Measurements from ENCODE around the gene ADISSP. TPM values are rescaled to one million over a fixed set of nuclear protein-coding genes. Genes with fewer than 3 reads are reported as not detected.

The ADISSP gene
- total and polyA plus RNA-seq, 2 experiments from 2014 or later = 86.6 to 126 TPM

DNA sequence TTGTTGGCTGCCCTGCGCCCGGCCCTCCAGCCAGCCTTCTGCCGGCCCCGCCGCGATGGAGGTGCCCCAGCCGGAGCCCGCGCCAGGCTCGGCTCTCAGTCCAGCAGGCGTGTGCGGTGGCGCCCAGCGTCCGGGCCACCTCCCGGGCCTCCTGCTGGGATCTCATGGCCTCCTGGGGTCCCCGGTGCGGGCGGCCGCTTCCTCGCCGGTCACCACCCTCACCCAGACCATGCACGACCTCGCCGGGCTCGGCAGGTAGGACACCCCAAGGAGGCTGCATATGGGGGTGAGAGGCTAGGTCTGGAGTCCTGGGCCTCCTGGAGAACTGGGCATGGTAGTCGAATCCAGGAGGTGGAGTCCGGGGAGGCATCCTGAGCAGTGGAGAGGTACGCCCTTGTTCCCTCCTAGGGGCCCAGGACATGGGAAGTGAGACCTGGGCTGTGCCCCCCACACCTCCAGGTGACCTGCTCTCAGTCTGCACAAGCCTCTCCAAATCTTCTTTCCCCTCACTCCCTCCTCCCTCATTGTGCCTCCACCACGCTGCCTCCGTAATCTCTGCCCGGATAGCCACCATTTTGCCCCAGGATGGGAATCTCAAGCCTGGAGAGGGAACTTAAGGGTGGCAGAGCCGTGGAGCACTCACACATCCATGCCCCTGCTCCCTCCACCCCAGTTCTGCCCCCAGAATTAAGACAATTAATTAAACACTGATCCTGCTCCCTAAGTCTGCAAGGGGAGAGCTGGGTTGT lies 29.1 kb upstream of the ADISSP start:
- no peak for DNase-seq (ENCODE audit: low spot score)
- TF ChIP-seq ZNF114 (CRISPR knock-in tag; IDR thresholded peaks at IDR 0.05) (no peak), CREB1 (CRISPR knock-in tag; IDR thresholded peaks at IDR 0.05; ENCODE audit: low read depth) (no peak), ZNF331 (CRISPR knock-in tag; IDR thresholded peaks at IDR 0.05; ENCODE audit: low read depth) (no peak), POLR2AphosphoS5 (IDR thresholded peaks at IDR 0.05; ENCODE audit: low read depth) (no peak), NANOG (IDR thresholded peaks at IDR 0.05; ENCODE audit: borderline replicate concordance) (no peak), EZH2phosphoT487 (IDR thresholded peaks at IDR 0.05; ENCODE audit: unreplicated experiment) (no peak), CTCF (conservative IDR thresholded peaks at IDR 0.05; ENCODE audit: low read depth in 2 of 2) (no peak), REST (IDR thresholded peaks at IDR 0.05; ENCODE audit: unreplicated experiment) (no peak), JUNB (IDR thresholded peaks at IDR 0.05; ENCODE audit: unreplicated experiment) (no peak), STAT1 (IDR thresholded peaks at IDR 0.05; ENCODE audit: unreplicated experiment) (no peak), EZH2 (IDR thresholded peaks at IDR 0.05; ENCODE audit: low read depth, unreplicated experiment) (no peak)
- TF ChIP-seq, protein P1, sequence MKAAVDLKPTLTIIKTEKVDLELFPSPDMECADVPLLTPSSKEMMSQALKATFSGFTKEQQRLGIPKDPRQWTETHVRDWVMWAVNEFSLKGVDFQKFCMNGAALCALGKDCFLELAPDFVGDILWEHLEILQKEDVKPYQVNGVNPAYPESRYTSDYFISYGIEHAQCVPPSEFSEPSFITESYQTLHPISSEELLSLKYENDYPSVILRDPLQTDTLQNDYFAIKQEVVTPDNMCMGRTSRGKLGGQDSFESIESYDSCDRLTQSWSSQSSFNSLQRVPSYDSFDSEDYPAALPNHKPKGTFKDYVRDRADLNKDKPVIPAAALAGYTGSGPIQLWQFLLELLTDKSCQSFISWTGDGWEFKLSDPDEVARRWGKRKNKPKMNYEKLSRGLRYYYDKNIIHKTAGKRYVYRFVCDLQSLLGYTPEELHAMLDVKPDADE (IDR thresholded peaks at IDR 0.05) = no peak
- TF ChIP-seq, protein P2, sequence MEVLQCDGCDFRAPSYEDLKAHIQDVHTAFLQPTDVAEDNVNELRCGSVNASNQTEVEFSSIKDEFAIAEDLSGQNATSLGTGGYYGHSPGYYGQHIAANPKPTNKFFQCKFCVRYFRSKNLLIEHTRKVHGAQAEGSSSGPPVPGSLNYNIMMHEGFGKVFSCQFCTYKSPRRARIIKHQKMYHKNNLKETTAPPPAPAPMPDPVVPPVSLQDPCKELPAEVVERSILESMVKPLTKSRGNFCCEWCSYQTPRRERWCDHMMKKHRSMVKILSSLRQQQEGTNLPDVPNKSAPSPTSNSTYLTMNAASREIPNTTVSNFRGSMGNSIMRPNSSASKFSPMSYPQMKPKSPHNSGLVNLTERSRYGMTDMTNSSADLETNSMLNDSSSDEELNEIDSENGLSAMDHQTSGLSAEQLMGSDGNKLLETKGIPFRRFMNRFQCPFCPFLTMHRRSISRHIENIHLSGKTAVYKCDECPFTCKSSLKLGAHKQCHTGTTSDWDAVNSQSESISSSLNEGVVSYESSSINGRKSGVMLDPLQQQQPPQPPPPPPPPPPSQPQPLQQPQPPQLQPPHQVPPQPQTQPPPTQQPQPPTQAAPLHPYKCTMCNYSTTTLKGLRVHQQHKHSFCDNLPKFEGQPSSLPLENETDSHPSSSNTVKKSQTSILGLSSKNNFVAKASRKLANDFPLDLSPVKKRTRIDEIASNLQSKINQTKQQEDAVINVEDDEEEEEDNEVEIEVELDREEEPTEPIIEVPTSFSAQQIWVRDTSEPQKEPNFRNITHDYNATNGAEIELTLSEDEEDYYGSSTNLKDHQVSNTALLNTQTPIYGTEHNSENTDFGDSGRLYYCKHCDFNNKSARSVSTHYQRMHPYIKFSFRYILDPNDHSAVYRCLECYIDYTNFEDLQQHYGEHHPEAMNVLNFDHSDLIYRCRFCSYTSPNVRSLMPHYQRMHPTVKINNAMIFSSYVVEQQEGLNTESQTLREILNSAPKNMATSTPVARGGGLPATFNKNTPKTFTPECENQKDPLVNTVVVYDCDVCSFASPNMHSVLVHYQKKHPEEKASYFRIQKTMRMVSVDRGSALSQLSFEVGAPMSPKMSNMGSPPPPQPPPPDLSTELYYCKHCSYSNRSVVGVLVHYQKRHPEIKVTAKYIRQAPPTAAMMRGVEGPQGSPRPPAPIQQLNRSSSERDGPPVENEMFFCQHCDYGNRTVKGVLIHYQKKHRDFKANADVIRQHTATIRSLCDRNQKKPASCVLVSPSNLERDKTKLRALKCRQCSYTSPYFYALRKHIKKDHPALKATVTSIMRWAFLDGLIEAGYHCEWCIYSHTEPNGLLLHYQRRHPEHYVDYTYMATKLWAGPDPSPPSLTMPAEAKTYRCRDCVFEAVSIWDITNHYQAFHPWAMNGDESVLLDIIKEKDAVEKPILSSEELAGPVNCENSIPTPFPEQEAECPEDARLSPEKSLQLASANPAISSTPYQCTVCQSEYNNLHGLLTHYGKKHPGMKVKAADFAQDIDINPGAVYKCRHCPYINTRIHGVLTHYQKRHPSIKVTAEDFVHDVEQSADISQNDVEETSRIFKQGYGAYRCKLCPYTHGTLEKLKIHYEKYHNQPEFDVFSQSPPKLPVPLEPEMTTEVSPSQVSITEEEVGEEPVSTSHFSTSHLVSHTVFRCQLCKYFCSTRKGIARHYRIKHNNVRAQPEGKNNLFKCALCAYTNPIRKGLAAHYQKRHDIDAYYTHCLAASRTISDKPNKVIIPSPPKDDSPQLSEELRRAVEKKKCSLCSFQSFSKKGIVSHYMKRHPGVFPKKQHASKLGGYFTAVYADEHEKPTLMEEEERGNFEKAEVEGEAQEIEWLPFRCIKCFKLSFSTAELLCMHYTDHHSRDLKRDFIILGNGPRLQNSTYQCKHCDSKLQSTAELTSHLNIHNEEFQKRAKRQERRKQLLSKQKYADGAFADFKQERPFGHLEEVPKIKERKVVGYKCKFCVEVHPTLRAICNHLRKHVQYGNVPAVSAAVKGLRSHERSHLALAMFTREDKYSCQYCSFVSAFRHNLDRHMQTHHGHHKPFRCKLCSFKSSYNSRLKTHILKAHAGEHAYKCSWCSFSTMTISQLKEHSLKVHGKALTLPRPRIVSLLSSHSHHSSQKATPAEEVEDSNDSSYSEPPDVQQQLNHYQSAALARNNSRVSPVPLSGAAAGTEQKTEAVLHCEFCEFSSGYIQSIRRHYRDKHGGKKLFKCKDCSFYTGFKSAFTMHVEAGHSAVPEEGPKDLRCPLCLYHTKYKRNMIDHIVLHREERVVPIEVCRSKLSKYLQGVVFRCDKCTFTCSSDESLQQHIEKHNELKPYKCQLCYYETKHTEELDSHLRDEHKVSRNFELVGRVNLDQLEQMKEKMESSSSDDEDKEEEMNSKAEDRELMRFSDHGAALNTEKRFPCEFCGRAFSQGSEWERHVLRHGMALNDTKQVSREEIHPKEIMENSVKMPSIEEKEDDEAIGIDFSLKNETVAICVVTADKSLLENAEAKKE (CRISPR knock-in tag; IDR thresholded peaks at IDR 0.05) = no peak
- Mint-ChIP-seq H3K4me1 (peaks cover 46% of the 10 kb centered on the region), H3K9me3 (no peaks in the 10 kb centered on the region), H3K27ac (no peak overlapping the region), H3K4me3 (peak overlapping the region; percentile 76), H3K27me3 (ENCODE audit: insufficient read depth, low read depth, poor library complexity) (peaks cover 29% of the 10 kb centered on the region), H3K36me3 (ENCODE audit: low read depth) (peaks cover 16% of the 10 kb centered on the region; the same call in 2 of the 3 replicates)
- Histone ChIP-seq H3K27ac (ENCODE audit: low read depth) (no peak overlapping the region), H3K4me1 (ENCODE audit: insufficient read depth) (peaks cover 43% of the 10 kb centered on the region), H4K20me1 (replicated peaks; ENCODE audit: insufficient read depth) (no peaks in the 10 kb centered on the region; the same call in 1 of the 2 replicates), H2AFZ (no peak overlapping the region), H3K4me2 (peak overlapping the region; percentile 91), H3K4me3 (peak overlapping the region; percentile 68), H3F3A (replicated peaks; ENCODE audit: low read depth) (peaks cover 17% of the 10 kb centered on the region; the same call in 1 of the 2 replicates), H3K36me3 (ENCODE audit: insufficient read depth) (no peaks in the 10 kb centered on the region), H3K79me2 (replicated peaks; ENCODE audit: insufficient read depth) (no peaks in the 10 kb centered on the region), H3K9me2 (ENCODE audit: insufficient read depth) (no peaks in the 10 kb centered on the region), H3K27me3 (ENCODE audit: insufficient read depth) (no peaks in the 10 kb centered on the region)
- peak; percentile 3 for ATAC-seq

Data from GM23338 (cell line).